Trophoblast cell (in vitro differentiated cells and primary cell): ENCODE data around the gene PRKCH.
"Not testable (repeated sequence)": the region's sequence is repeated elsewhere in the genome, so short reads cannot be mapped to it uniquely, and the experiment has no call there.

ENCODE experiments used
- DNase-seq, 2 donors: peaks; one replicate each; pipeline ENCODE4 v3.0.0-alpha.2; 2016
- H2AFZ ChIP-seq: 2 replicates; pipeline ENCODE4 v1.6.1; 2013; ENCODE audit warnings: low read length, moderate library complexity, mild to moderate bottlenecking; ENCODE audit not compliant: insufficient read depth, poor library complexity
- H2AK5ac ChIP-seq: 2 replicates; pipeline ENCODE4 v1.6.1; 2013; ENCODE audit warnings: mild to moderate bottlenecking, low read length
- H2BK120ac ChIP-seq: 2 replicates; pipeline ENCODE4 v1.6.1; 2013; ENCODE audit warnings: low read length, mild to moderate bottlenecking, moderate library complexity; ENCODE audit not compliant: insufficient read depth, poor library complexity
- H2BK12ac ChIP-seq: 2 replicates; pipeline ENCODE4 v1.6.1; 2013; ENCODE audit warnings: mild to moderate bottlenecking, low read length, moderate library complexity
- H2BK5ac ChIP-seq: 2 replicates; pipeline ENCODE4 v1.6.1; 2013; ENCODE audit warnings: low read length, low read depth, moderate library complexity, mild to moderate bottlenecking; ENCODE audit not compliant: poor library complexity
- H3K14ac ChIP-seq: 2 replicates; pipeline ENCODE4 v1.6.1; 2013; ENCODE audit warnings: mild to moderate bottlenecking, low read length
- H3K18ac ChIP-seq: 2 replicates; pipeline ENCODE4 v1.6.1; 2013; ENCODE audit warnings: mild to moderate bottlenecking, low read length
- H3K23ac ChIP-seq: 2 replicates; pipeline ENCODE4 v1.6.1; 2013; ENCODE audit warnings: low read length
- H3K27ac ChIP-seq: 2 replicates; pipeline ENCODE4 v1.5.1; 2013; ENCODE audit warnings: low read depth, mild to moderate bottlenecking, inconsistent platforms, low read length, moderate library complexity
- H3K27me3 ChIP-seq: 2 replicates; pipeline ENCODE4 v1.6.1; 2013; ENCODE audit warnings: inconsistent platforms, mild to moderate bottlenecking, low read length, moderate library complexity; ENCODE audit not compliant: insufficient read depth
- H3K36me3 ChIP-seq, 2 experiments: 1 replicate in 1 of 2; 2 replicates in 1 of 2; pipeline ENCODE4 v1.6.1; 2013; ENCODE audit warnings: low read length in 2 of 2, mild to moderate bottlenecking in 2 of 2, moderate library complexity in 1 of 2; ENCODE audit not compliant: insufficient read depth in 2 of 2, control insufficient read depth in 1 of 2
- H3K4ac ChIP-seq: 2 replicates; pipeline ENCODE4 v1.6.1; 2013; ENCODE audit warnings: low read depth, mild to moderate bottlenecking, low read length, moderate library complexity
- H3K4me1 ChIP-seq, 2 experiments: 1 replicate in 1 of 2; 2 replicates in 1 of 2; pipeline ENCODE4 v1.6.1; 2013; ENCODE audit warnings: low read length in 2 of 2, mild to moderate bottlenecking in 2 of 2, moderate library complexity in 1 of 2; ENCODE audit not compliant: insufficient read depth in 2 of 2, control insufficient read depth in 1 of 2
- H3K4me2 ChIP-seq: 2 replicates; pipeline ENCODE4 v1.6.1; 2013; ENCODE audit warnings: inconsistent platforms, mild to moderate bottlenecking, low read length, moderate library complexity
- H3K4me3 ChIP-seq: 2 replicates; pipeline ENCODE4 v1.5.1; 2013; ENCODE audit warnings: mild to moderate bottlenecking, low read depth, low read length, inconsistent platforms
- H3K79me1 ChIP-seq: one replicate; pipeline ENCODE4 v1.6.1; 2013; ENCODE audit warnings: low read length
- H3K79me2 ChIP-seq: 2 replicates; pipeline ENCODE4 v1.6.1; 2013; ENCODE audit warnings: low read length, mild to moderate bottlenecking; ENCODE audit not compliant: control insufficient read depth, insufficient read depth, poor library complexity
- H3K9ac ChIP-seq: 2 replicates; pipeline ENCODE4 v1.6.1; 2013; ENCODE audit warnings: mild to moderate bottlenecking, low read length
- H3K9me3 ChIP-seq: 2 replicates; pipeline ENCODE4 v1.6.1; 2013; ENCODE audit warnings: low read depth, mild to moderate bottlenecking, control low read depth, inconsistent platforms, low read length; ENCODE audit not compliant: insufficient read depth
- H4K12ac ChIP-seq: 2 replicates; pipeline ENCODE4 v1.6.1; 2013; ENCODE audit warnings: low read depth, mild to moderate bottlenecking, low read length, moderate library complexity
- H4K8ac ChIP-seq: 2 replicates; pipeline ENCODE4 v1.6.1; 2013; ENCODE audit warnings: low read depth, mild to moderate bottlenecking, low read length, moderate library complexity
- H4K91ac ChIP-seq: one replicate; pipeline ENCODE4 v1.6.1; 2013; ENCODE audit warnings: low read depth, mild to moderate bottlenecking, low read length, moderate library complexity
- WGBS: extraction: QIAGEN DNeasy Blood & Tissue Kit; methylation state at CpG from one replicate; pipeline ENCODE4 v1.1.7; 2013; ENCODE audit warnings: missing lambda C conversion rate; ENCODE audit not compliant: insufficient read length, insufficient coverage; ENCODE audit errors: extremely low coverage; 5-methylcytosine and 5-hydroxymethylcytosine counted together

The PRKCH gene

GRCh38 chr14:61406675-61407074 lies 85.3 kb downstream of the PRKCH start:
- H3K9ac ChIP-seq: no peak overlapping the region
- peak overlapping the region; percentile 39 for H3K4me2 ChIP-seq
- H3K14ac ChIP-seq: peak overlapping the region; percentile 63
- peak in 1 of 2 donors; percentile 69 for DNase-seq
- peak overlapping the region; percentile 91 for H2BK120ac ChIP-seq
- H4K8ac ChIP-seq: no peak overlapping the region
- H3K27me3 ChIP-seq: no peaks in the 10 kb centered on the region
- H3K79me1 ChIP-seq: peaks cover 43% of the 10 kb centered on the region
- no peak overlapping the region for H2BK12ac ChIP-seq
- no peak overlapping the region for H2AFZ ChIP-seq
- peaks cover 41 to 42% of the 10 kb centered on the region in 2 experiments for H3K4me1 ChIP-seq
- H4K12ac ChIP-seq: no peak overlapping the region
- no peaks in the 10 kb centered on the region for H3K36me3 ChIP-seq
- H3K27ac ChIP-seq: peak overlapping the region; percentile 100
- peak overlapping the region; percentile 21 for H3K18ac ChIP-seq
- no peak overlapping the region for H3K23ac ChIP-seq
- no CpG with 5 or more reads among the region's 6 CpGs for WGBS
- H3K79me2 ChIP-seq: peaks cover 7% of the 10 kb centered on the region
- H2BK5ac ChIP-seq: peak overlapping the region; percentile 86
- peak overlapping the region; percentile 78 for H2AK5ac ChIP-seq
- no peak overlapping the region for H3K4me3 ChIP-seq
- peak overlapping the region; percentile 53 for H4K91ac ChIP-seq
- H3K9me3 ChIP-seq: peaks cover 2% of the 10 kb centered on the region
- peak overlapping the region; percentile 70 for H3K4ac ChIP-seq

GRCh38 chr14:61408498-61408897 lies 87.1 kb downstream of the PRKCH start:
- Histone ChIP-seq H3K79me2 (peaks cover 7% of the 10 kb centered on the region), H4K91ac (peak overlapping the region; percentile 83), H2AFZ (no peak overlapping the region), H3K36me3 (no peaks in the 10 kb centered on the region), H3K4me2 (no peak overlapping the region), H2BK5ac (peak overlapping the region; percentile 79), H2AK5ac (no peak overlapping the region), H3K79me1 (peaks cover 44% of the 10 kb centered on the region), H3K27ac (peak overlapping the region; percentile 100), H2BK120ac (peak overlapping the region; percentile 88), H3K9ac (no peak overlapping the region), H3K4ac (peak overlapping the region; percentile 89), H2BK12ac (peak overlapping the region; percentile 14), H3K4me3 (no peak overlapping the region), H3K23ac (no peak overlapping the region), H3K27me3 (no peaks in the 10 kb centered on the region), H3K9me3 (peaks cover 2% of the 10 kb centered on the region), H3K18ac (peak overlapping the region; percentile 12), H3K14ac (peak overlapping the region; percentile 9), H4K8ac (peak overlapping the region; percentile 5), H3K4me1 (peaks cover 41 to 42% of the 10 kb centered on the region in 2 experiments), H4K12ac (no peak overlapping the region)
- WGBS: no CpG with 5 or more reads among the region's 6 CpGs
- DNase-seq: no peak

- Histone ChIP-seq H3K9ac (no peak overlapping the region), H3K4me1 (peaks cover 35 to 37% of the 10 kb centered on the region in 2 experiments), H3K18ac (no peak overlapping the region), H2AK5ac (no peak overlapping the region), H4K91ac (peak overlapping the region; percentile 29), H3K4me3 (no peak overlapping the region), H3K27me3 (no peaks in the 10 kb centered on the region), H3K9me3 (peaks cover 2% of the 10 kb centered on the region), H3K4ac (peak overlapping the region; percentile 22), H2AFZ (no peak overlapping the region), H3K79me2 (peaks cover 5% of the 10 kb centered on the region), H3K79me1 (peaks cover 38% of the 10 kb centered on the region), H3K23ac (no peak overlapping the region), H2BK120ac (no peak overlapping the region), H3K27ac (no peak overlapping the region), H3K14ac (no peak overlapping the region), H2BK5ac (no peak overlapping the region), H3K4me2 (no peak overlapping the region), H4K8ac (no peak overlapping the region), H2BK12ac (no peak overlapping the region), H4K12ac (no peak overlapping the region), H3K36me3 (peaks cover 0 to 2% of the 10 kb centered on the region in 2 experiments)
- DNase-seq: no peak
- WGBS: no CpG with 5 or more reads among the region's 1 CpG
These were observed 88.4 kb downstream of the PRKCH start for GRCh38 chr14:61409782-61410181.

- H2AFZ ChIP-seq, H2BK5ac ChIP-seq, H3K4me3 ChIP-seq, H4K91ac ChIP-seq, H3K9me3 ChIP-seq, H3K36me3 ChIP-seq, H3K18ac ChIP-seq, H3K14ac ChIP-seq, H2AK5ac ChIP-seq, H2BK120ac ChIP-seq, H3K9ac ChIP-seq, H3K79me2 ChIP-seq, H3K27me3 ChIP-seq, H4K12ac ChIP-seq, H3K27ac ChIP-seq, H3K23ac ChIP-seq, H2BK12ac ChIP-seq, H4K8ac ChIP-seq, H3K4me2 ChIP-seq, H3K4ac ChIP-seq, DNase-seq: not testable (repeated sequence)
- Histone ChIP-seq H3K79me1 (peaks cover 18% of the 10 kb centered on the region), H3K4me1 (peaks cover 10 to 19% of the 10 kb centered on the region in 2 experiments)
- WGBS: no CpG with 5 or more reads among the region's 4 CpGs
These were observed 94.6 kb downstream of the PRKCH start for GRCh38 chr14:61415934-61416333.
